ENCODE results near the gene OGFRL1. TPM values are rescaled to one million over a fixed set of nuclear protein-coding genes. Genes with fewer than 3 reads are reported as not detected.

The OGFRL1 gene
- total RNA-seq, 1 experiment from 2014 or later = 10.3 TPM

- no peaks in the 10 kb centered on the region for H3K9me3 ChIP-seq (ENCODE audit: control insufficient read depth in 1 of 2, insufficient read depth in 1 of 2, low read depth in 1 of 2, low read length in 2 of 2)
- H3K9me2 ChIP-seq (ENCODE audit: insufficient read depth) = no peaks in the 10 kb centered on the region
- CTCF ChIA-PET = no interaction called here
- H3K27ac ChIP-seq (ENCODE audit: low read depth, low read length) = no peak overlapping the region
- H3K4me2 ChIP-seq (ENCODE audit: low read length) = no peak overlapping the region
- RAD21 ChIA-PET (ENCODE audit: low non-redundant PET in 1 of 2, low total read pairs in 2 of 2, uncharacterized antibody in 2 of 2, unreplicated experiment in 2 of 2) = no interaction called here
- no peaks in the 10 kb centered on the region for H3K36me3 ChIP-seq (ENCODE audit: control insufficient read depth in 1 of 2, insufficient read depth in 2 of 2, low read length in 2 of 2)
- POLR2A ChIA-PET = no interaction called here
- ATAC-seq (no peak), DNase-seq (ENCODE audit: low read depth, low spot score) (no peak)
- BruUV-seq (replicated peaks) = no TSS peak
- H3K4me3 ChIP-seq (replicated peaks in 1 of 2; ENCODE audit: low read depth in 1 of 2, low read length in 2 of 2) = no peak overlapping the region
- H4K20me1 ChIP-seq (ENCODE audit: insufficient read depth) = no peaks in the 10 kb centered on the region; the same call in 1 of the 2 replicates
- no peak for TF ChIP-seq POLR2AphosphoS5 (IDR thresholded peaks at IDR 0.05; ENCODE audit: low read depth, low read length)
- TF ChIP-seq ATF3 (IDR thresholded peaks at IDR 0.05) = no peak
- TF ChIP-seq RAD21 (IDR thresholded peaks at IDR 0.05; ENCODE audit: low read depth) = no peak
- no peak for TF ChIP-seq FOSL1 (IDR thresholded peaks at IDR 0.05; ENCODE audit: low read depth)
- no peak for TF ChIP-seq JUND (IDR thresholded peaks at IDR 0.05)
- TF ChIP-seq REST (IDR thresholded peaks at IDR 0.05; ENCODE audit: low read depth) = no peak
- no peak for TF ChIP-seq ZBTB33 (IDR thresholded peaks at IDR 0.05; ENCODE audit: extremely low read depth, insufficient replicate concordance, low read length)
- TF ChIP-seq TCF7L2 (IDR thresholded peaks at IDR 0.05; ENCODE audit: borderline replicate concordance, extremely low read depth, insufficient read depth, insufficient read length) = no peak
- no peak for TF ChIP-seq POLR2A (IDR thresholded peaks at IDR 0.05; ENCODE audit: borderline replicate concordance, extremely low read depth, insufficient read depth, insufficient read length)
- no peak for TF ChIP-seq SIN3A (IDR thresholded peaks at IDR 0.05; ENCODE audit: low read depth)
- no peak for TF ChIP-seq ELF1 (IDR thresholded peaks at IDR 0.05; ENCODE audit: borderline replicate concordance, low read depth)
- no peak for TF ChIP-seq EZH2 (IDR thresholded peaks at IDR 0.05)
- TF ChIP-seq MAX (IDR thresholded peaks at IDR 0.05) = no peak
- no peak for TF ChIP-seq SRF (IDR thresholded peaks at IDR 0.05; ENCODE audit: low read depth)
- TF ChIP-seq ZFX (IDR thresholded peaks at IDR 0.05) = no peak
- no peak for TF ChIP-seq EGR1 (IDR thresholded peaks at IDR 0.05; ENCODE audit: low read depth)
- no peak for TF ChIP-seq CBX3 (IDR thresholded peaks at IDR 0.05; ENCODE audit: low read depth)
- TF ChIP-seq SP1 (IDR thresholded peaks at IDR 0.05; ENCODE audit: low read depth) = no peak
- no peak for TF ChIP-seq YY1 (IDR thresholded peaks at IDR 0.05; ENCODE audit: extremely low read depth, insufficient replicate concordance, low read depth, low read length)
- no peak for TF ChIP-seq CTCF (IDR thresholded peaks at IDR 0.05 in 2 of 3, conservative IDR thresholded peaks at IDR 0.05 in 1 of 3; ENCODE audit: borderline replicate concordance in 1 of 3, insufficient read depth in 1 of 3, low read depth in 2 of 3, low read length in 2 of 3)
- no peak overlapping the region for H3K9ac ChIP-seq (ENCODE audit: low read length)
- H3K4me1 ChIP-seq (ENCODE audit: control insufficient read depth in 1 of 2, insufficient read depth in 2 of 2, low read length in 2 of 2) = no peaks in the 10 kb centered on the region; a peak in 1 of 4 replicates
- no peak overlapping the region for H2AFZ ChIP-seq (ENCODE audit: low read depth, low read length, poor library complexity, severe bottlenecking)
- H3K79me2 ChIP-seq (ENCODE audit: insufficient read depth, low read length) = no peaks in the 10 kb centered on the region
- H3K27me3 ChIP-seq (ENCODE audit: insufficient read depth, low read length) = no peaks in the 10 kb centered on the region; the same call in 1 of the 2 replicates
- intact Hi-C loops (cut with micrococcal nuclease) = no loop called here
Observed at GRCh38 chr6:71338540-71339316, 50.1 kb downstream of the OGFRL1 start.

Measured in HCT116 (cell line).